ENCODE results near the gene DNASE2B.
A peak's percentile ranks its signal among the peaks of the same experiment; 100 is the strongest.
"Not testable (repeated sequence)": the region's sequence is repeated elsewhere in the genome, so short reads cannot be mapped to it uniquely, and the experiment has no call there.

DNASE2B gene

GRCh38 chr1:84424513-84425149 is 26.3 kb downstream of the DNASE2B start:
- DNase-seq, result no peak

DNA sequence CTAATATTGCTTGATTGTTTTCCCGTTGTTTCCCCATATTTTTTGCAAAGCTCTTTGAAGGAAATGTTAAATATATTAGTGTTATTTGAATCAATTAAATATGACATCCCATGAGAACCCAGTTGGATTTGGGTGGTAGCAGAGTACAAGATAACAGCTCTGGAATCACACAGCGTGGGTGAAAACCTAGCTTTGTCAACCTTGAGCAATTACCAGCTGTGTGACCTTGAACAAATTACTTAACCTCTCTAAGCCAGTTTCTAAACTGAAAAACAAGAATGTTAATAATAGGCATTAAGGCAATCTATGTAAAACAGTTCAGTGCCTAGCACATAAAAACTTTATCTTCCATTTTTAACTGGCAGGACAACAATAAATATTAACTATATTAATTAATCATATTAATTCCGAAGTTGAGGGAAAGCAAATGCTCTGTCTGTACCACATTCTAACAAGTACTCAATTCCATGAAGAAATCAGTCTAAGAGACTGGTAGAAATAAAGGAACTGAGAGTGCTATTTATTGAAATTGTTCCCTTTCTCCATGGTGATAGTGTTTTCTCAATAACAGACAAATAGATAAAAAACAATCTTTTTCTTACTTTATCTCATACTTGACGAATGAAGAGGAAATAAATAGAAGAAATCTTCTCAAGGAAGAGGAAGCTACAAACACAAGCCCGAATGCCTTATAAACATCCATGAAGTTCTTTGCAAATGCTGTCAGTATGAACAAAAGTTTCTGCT is 27.0 kb downstream of the DNASE2B start:
- no peak for DNase-seq

- no peak for DNase-seq
These were observed 28.1 kb downstream of the DNASE2B start for GRCh38 chr1:84426376-84426775.

- no peak for DNase-seq
These were observed 29.2 kb downstream of the DNASE2B start for GRCh38 chr1:84427250-84428188.

GRCh38 chr1:84428235-84428634 is 30.0 kb downstream of the DNASE2B start:
- no peak for DNase-seq

- DNase-seq, result no peak
These were observed 30.9 kb downstream of the DNASE2B start for GRCh38 chr1:84429231-84429630.

DNA sequence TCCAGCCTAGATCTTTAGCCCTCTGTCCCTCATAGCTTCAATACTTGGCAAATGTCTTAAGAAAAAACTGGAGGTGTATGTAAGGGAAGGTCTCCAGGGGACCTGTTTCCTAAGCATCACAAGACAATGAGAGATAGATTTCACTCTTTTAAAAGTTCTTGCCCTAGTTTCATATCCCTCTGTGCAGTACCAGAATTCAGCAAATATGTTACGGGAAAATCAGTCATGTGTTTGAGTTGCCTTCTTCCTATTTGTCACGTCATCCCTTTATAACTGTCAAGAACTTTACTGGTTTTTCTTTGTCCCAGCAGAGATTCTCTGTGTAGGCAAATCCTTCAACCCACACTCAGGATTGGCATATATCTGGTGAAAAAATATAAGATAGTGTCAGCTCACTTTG is 32.3 kb downstream of the DNASE2B start:
- DNase-seq, result no peak

DNA sequence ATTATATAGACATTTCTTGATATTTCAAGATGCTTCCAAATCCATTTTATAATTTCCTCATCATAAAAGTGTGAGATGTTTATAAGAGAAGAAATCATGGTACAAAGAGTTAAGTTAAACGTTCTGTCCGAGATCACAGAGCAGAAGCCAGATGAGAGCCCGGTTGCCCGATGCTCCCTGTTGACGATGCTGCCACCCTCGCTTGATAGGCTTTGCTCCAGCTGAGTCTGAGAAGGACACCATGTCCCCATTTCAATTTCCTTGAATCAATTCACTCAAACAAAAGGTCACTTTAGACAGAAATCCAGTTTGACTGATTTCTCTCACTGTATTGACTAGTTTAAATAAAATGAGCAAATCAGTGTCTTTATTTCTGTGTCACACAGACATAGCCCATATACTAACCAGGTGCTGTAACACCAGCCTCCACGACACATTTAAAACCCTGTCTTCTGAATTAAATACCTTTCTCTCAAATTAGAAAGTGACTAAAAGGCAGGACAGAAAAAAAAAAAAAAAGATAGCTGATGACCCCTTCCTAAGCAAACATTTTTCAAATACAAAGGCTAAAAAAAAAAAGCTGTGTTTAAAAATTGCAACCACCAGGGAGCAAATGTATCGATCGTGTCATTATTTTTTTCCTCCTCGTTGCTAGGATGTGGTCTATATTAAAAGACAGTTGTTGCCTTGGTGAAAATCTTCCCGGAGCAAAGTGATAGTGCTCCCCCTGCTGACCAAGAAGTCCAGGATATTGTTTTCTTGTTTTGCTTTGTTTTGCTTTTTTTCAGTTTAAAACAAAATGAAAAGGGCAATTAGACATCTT is 35.2 kb downstream of the DNASE2B start:
- DNase-seq, result peak; percentile 68

DNA sequence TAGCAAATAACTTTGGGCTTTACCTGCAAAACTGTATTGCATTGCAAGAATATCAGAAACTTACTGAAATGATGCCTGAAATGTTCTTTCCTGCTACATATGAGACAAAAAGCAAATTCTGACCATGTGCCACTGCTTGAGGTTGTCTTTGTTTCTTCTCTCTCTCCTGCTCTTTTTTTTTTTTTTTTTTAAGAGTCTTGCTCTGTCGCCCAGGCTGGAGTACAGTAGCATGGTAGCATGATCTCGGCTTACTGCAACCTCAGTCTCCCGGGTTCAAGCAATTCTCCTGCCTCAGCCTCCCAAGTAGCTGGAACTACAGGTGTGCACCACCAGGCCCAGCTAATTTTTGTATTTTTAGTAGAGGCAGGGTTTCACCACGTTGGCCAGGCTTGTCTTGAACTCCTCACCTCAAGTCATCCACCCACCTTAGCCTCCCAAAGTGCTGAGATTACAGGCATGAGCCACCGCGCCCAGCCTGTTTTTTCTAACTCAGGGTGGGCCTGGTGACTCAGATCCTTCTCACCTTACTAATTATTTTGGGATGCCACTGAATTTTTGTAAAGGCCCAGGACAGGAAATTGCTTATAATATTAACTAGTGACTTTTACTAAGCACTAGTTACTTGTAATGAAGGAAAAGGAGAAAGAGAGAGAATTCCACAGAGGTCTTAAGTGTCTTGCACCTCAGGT is 35.9 kb downstream of the DNASE2B start:
- DNase-seq, result no peak

- DNase-seq, result no peak
These were observed 36.7 kb downstream of the DNASE2B start for GRCh38 chr1:84434801-84435549.

- DNase-seq, result no peak
These were observed 38.8 kb downstream of the DNASE2B start for GRCh38 chr1:84436876-84437655.

DNA sequence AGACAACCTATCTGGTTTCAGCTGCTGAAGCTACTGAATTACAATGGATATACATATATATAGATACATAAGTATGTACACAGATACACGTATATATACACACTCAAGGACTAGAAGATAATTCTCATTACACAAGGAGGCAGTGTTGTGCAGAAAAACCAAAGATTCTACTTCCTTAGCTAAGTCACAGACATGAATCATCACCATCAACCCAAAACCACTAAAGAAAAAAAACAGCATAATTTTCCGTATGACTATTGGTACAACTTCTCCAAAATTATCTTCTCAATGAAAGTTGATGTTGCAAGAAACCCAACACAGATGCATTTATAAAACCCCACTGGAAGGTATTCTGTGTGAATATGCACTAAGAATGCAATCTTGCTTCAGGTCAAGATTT is 44.0 kb downstream of the DNASE2B start:
- DNase-seq, result no peak

DNA sequence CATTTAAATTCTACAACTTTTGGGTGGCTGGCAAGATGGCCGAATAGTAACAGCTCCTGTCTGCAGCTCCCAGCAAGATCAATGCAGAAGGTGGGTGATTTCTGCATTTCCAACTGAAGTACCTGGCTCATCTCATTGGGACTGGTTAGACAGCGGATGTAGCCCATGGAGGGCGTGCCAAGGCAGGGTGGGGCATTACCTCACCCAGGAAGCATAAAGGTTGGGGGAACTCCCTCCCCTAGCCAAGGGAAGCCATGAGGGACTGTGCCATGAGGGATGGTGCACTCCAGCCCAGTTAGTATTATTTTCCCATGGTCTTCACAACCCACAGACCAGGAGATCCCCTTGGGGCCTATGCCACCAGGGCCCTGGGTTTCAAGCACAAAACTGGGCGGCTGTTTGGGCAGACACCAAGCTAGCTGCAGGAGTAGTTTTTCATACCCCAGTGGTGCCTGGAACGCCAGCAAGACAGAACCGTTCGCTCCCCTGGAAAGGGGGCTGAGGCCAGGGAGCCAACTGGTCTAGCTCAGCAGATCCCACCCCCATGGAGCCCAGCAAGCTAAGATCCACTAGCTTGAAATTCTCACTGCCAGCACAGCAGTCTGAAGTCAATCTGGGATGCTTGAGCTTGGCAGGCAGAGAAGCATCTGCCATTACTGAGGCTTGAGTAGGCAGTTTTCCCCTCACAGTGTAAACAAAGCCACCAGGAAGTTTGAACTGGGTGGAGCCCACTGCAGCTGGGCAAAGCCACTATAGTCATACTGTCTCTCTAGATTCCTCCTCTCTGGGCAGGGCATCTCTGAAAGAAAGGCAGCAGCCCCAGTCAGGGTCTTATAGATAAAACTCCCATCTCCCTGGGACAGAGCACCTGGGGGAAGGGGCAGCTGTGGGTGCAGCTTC is 44.7 kb downstream of the DNASE2B start:
- DNase-seq, result not testable (repeated sequence)

DNA sequence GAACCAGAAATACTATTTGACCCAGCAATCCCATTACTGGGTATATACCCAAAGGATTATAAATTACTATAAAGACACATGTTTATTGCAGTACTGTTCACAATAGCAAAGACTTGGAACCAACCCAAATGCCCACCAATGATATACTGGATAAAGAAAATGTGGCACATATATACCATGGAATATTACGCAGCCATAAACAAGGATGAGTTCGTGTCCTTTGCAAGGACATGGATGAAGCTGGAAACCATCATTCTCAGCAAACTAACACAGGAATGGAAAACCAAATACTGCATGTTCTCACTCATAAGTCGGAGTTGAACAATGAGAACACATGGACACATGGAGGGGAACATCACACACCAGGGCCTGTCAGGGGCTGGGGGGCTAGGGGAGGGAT is 50.4 kb downstream of the DNASE2B start:
- not testable (repeated sequence) for DNase-seq

DNA sequence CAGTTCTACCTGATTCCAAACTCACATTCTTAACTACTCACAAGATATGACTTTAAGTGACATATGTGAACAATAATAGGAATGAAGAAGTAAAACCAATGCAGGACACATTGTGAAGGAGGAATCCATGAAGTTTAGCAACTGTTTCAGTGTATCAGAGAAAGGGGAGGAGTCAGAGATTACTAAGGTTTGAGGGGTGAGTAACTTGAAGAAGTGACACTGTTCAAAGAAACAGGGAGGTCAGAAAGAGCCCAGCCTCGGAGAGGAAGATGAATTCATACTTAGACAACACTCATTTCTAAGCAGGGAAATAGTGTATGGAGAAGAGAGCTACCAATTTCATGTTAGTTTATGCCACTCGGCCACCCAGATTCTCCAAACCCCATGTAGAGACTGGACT is 52.6 kb downstream of the DNASE2B start:
- no peak for DNase-seq

DNA sequence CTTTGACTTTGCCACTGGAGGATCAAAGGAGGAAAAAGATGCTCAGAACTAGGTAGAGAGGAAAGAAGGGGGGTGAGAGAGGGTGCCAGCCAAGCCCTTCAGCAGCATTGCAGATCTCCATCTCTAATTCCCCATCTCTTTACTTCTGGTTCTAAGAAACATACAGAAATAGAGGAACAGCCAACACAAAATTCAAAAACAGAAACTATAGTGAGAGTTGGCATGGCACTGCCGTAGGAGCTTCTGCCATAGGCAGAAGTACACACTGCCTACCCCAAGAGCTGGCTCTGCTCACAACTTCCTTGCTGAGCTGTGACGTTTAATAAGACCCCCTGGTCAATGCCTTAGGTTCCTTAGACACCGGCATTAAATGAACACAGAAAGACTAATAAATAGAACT is 54.2 kb downstream of the DNASE2B start:
- DNase-seq, result no peak

- no peak for DNase-seq
These were observed 63.8 kb downstream of the DNASE2B start for GRCh38 chr1:84462118-84462517.

All from right hindlimb (tissue), 1 donor.